ENCODE measurements around the gene GDF10. TPM values are rescaled to one million over a fixed set of nuclear protein-coding genes. Genes with fewer than 3 reads are reported as not detected.

Gene GDF10
- total and polyA plus RNA-seq, 9 of the 15 experiments (the other 6 are each of a cell fraction or from before 2014, with no cell fraction given): 0.03 to 0.20 (median 0.11) TPM; not detected in 6

DNA sequence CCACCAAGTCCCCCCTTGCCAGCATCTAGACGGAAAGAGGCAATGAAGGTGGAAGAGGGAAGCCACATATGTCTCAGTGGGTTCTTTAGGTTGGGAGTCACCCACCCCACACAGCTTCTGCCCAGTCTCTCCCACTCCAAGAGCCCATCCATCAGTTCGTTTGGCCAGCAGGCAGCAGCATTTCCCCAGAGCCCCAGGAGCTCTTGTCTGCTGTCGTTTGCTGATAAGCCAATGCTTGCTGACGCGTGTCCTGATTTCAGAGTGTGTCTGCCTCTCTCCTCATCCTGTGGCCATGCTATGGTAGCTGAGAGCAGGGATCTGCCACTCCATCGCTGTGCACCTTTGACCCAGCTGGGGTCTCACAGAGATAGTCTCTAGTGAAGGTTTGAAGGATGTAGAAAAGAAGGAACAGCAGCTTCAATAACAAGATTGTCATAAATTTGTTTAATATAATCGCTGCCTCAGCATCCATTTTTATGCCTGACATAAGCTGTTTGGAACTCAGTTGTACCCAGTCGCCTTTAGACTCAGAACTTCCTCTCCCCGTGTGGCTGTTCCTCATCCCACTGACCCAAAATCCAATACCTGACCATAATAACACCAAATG, 39.4 kb upstream of the GDF10 start:
- CTCF ChIA-PET (ENCODE audit: low intra/inter-chr PET ratio): interaction anchor here (1.1 to 2.3 kb wide), 2 partner anchors 51 to 80 kb away, joined by 3 to 9 read pairs; no protein-coding TSS in a partner anchor
- H3K4me2 ChIP-seq (ENCODE audit: insufficient read depth, low read length): no peak overlapping the region
- in situ Hi-C loops (cut with MboI): no loop called here
- TF ChIP-seq TCF3 (CRISPR knock-in tag; IDR thresholded peaks at IDR 0.05) (peak; percentile 50), MEIS2 (IDR thresholded peaks at IDR 0.05; ENCODE audit: partially characterized antibody) (peak; percentile 26), SIRT6 (IDR thresholded peaks at IDR 0.05; ENCODE audit: low read depth, low read length) (no peak), CREM (IDR thresholded peaks at IDR 0.05; ENCODE audit: low read depth) (peak; percentile 59), CBFA2T2 (conservative IDR thresholded peaks at IDR 0.05) (0 out of 2 replicates have a peak, but pooled peaks have one; percentile 38), RBM17 (IDR thresholded peaks at IDR 0.05; ENCODE audit: borderline replicate concordance, low read depth, low read length) (no peak), NR2C2 (CRISPR knock-in tag; IDR thresholded peaks at IDR 0.05) (no peak), NR2C2 (tag; IDR thresholded peaks at IDR 0.05) (no peak)
- TF ChIP-seq, protein P1, sequence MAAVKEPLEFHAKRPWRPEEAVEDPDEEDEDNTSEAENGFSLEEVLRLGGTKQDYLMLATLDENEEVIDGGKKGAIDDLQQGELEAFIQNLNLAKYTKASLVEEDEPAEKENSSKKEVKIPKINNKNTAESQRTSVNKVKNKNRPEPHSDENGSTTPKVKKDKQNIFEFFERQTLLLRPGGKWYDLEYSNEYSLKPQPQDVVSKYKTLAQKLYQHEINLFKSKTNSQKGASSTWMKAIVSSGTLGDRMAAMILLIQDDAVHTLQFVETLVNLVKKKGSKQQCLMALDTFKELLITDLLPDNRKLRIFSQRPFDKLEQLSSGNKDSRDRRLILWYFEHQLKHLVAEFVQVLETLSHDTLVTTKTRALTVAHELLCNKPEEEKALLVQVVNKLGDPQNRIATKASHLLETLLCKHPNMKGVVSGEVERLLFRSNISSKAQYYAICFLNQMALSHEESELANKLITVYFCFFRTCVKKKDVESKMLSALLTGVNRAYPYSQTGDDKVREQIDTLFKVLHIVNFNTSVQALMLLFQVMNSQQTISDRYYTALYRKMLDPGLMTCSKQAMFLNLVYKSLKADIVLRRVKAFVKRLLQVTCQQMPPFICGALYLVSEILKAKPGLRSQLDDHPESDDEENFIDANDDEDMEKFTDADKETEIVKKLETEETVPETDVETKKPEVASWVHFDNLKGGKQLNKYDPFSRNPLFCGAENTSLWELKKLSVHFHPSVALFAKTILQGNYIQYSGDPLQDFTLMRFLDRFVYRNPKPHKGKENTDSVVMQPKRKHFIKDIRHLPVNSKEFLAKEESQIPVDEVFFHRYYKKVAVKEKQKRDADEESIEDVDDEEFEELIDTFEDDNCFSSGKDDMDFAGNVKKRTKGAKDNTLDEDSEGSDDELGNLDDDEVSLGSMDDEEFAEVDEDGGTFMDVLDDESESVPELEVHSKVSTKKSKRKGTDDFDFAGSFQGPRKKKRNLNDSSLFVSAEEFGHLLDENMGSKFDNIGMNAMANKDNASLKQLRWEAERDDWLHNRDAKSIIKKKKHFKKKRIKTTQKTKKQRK (IDR thresholded peaks at IDR 0.05; ENCODE audit: borderline replicate concordance, low read depth, low read length): no peak
- TF ChIP-seq, protein P2, sequence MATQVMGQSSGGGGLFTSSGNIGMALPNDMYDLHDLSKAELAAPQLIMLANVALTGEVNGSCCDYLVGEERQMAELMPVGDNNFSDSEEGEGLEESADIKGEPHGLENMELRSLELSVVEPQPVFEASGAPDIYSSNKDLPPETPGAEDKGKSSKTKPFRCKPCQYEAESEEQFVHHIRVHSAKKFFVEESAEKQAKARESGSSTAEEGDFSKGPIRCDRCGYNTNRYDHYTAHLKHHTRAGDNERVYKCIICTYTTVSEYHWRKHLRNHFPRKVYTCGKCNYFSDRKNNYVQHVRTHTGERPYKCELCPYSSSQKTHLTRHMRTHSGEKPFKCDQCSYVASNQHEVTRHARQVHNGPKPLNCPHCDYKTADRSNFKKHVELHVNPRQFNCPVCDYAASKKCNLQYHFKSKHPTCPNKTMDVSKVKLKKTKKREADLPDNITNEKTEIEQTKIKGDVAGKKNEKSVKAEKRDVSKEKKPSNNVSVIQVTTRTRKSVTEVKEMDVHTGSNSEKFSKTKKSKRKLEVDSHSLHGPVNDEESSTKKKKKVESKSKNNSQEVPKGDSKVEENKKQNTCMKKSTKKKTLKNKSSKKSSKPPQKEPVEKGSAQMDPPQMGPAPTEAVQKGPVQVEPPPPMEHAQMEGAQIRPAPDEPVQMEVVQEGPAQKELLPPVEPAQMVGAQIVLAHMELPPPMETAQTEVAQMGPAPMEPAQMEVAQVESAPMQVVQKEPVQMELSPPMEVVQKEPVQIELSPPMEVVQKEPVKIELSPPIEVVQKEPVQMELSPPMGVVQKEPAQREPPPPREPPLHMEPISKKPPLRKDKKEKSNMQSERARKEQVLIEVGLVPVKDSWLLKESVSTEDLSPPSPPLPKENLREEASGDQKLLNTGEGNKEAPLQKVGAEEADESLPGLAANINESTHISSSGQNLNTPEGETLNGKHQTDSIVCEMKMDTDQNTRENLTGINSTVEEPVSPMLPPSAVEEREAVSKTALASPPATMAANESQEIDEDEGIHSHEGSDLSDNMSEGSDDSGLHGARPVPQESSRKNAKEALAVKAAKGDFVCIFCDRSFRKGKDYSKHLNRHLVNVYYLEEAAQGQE (IDR thresholded peaks at IDR 0.05; ENCODE audit: borderline replicate concordance): peak; percentile 55; the same call in 1 of the 2 replicates
- TF ChIP-seq, protein P2 (CRISPR knock-in tag; IDR thresholded peaks at IDR 0.05; ENCODE audit: low read depth): no peak

More for the DNA sequence above, 39.4 kb upstream of the GDF10 start:
- no peaks in the 10 kb centered on the region for H3K36me3 ChIP-seq (ENCODE audit: control insufficient read depth, insufficient read depth, low read length)
- intact Hi-C loops (cut with micrococcal nuclease): loop anchor here (5.0 kb wide), 2 partner anchors 52 to 82 kb away; no protein-coding TSS in a partner anchor
- DNase-seq (ENCODE audit: extremely low read depth in 1 of 4, low spot score in 3 of 4): peak in 2 of 4 experiments; percentile 40 to 57
- POLR2A ChIA-PET: no interaction called here
- H3K9me3 ChIP-seq (replicated peaks; ENCODE audit: control insufficient read depth, insufficient read depth, low read depth, low read length): no peaks in the 10 kb centered on the region
- no peak overlapping the region for H3K4me3 ChIP-seq
- no peak overlapping the region for H2AFZ ChIP-seq (ENCODE audit: low read depth, low read length)
- 0% methylated on average over 9 of the region's 9 CpGs for WGBS (ENCODE audit: insufficient coverage, low coverage, missing lambda C conversion rate)
- H3K79me2 ChIP-seq (ENCODE audit: control insufficient read depth, insufficient read depth, low read length): no peaks in the 10 kb centered on the region
- BruUV-seq (replicated peaks): no TSS peak
- H3K27me3 ChIP-seq (ENCODE audit: control insufficient read depth in 2 of 2, insufficient read depth in 2 of 2, low read length in 2 of 2): peaks cover 6 to 29% of the 10 kb centered on the region in 2 experiments; a peak in 4 of 5 replicates
- peaks cover 0 to 4% of the 10 kb centered on the region in 2 experiments; a peak in 1 of 5 replicates for H3K4me1 ChIP-seq (replicated peaks in 1 of 2; ENCODE audit: control insufficient read depth in 2 of 2, insufficient read depth in 2 of 2, low read length in 2 of 2)
- ATAC-seq: peak; percentile 90
- no peak overlapping the region for H3K27ac ChIP-seq (ENCODE audit: extremely low read depth, low read depth, low read length)
- 0 out of 4 replicates have a peak overlapping the region, but pooled peaks of 1 of the 2 experiments have one; percentile 12 for H3K9ac ChIP-seq (ENCODE audit: insufficient read depth in 1 of 2, low read depth in 2 of 2, low read length in 2 of 2)
- H4K20me1 ChIP-seq (replicated peaks; ENCODE audit: control insufficient read depth, insufficient read depth, low read length): peaks cover 7% of the 10 kb centered on the region; the same call in 1 of the 2 replicates
- no peaks in the 10 kb centered on the region for H3K9me1 ChIP-seq (ENCODE audit: control insufficient read depth, insufficient read depth, low read length)
- no peak for FAIRE-seq

Data from K562 (cell line).